ENCODE measurements around the gene RIT2. TPM values are rescaled to one million over a fixed set of nuclear protein-coding genes. Genes with fewer than 3 reads are reported as not detected.

Gene RIT2
- total and polyA plus RNA-seq, 4 experiments from 2014 or later: not detected

- H3K36me3 Mint-ChIP-seq: no peaks in the 10 kb centered on the region
- H3K4me1 Mint-ChIP-seq: no peaks in the 10 kb centered on the region
- H3K4me3 ChIP-seq (ENCODE audit: low read length in 2 of 2): no peak overlapping the region
- no peaks in the 10 kb centered on the region for H3K27me3 Mint-ChIP-seq
- no peak overlapping the region for H3K27ac Mint-ChIP-seq
- no peaks in the 10 kb centered on the region for H3K4me1 ChIP-seq (ENCODE audit: insufficient read depth, low read length)
- no peak for DNase-seq
- H3K9me3 ChIP-seq (ENCODE audit: control insufficient read depth in 1 of 2, low read length in 2 of 2): no peaks in the 10 kb centered on the region
- H3K27me3 ChIP-seq (ENCODE audit: insufficient read depth, low read length): no peaks in the 10 kb centered on the region
- no peak overlapping the region for H3K27ac ChIP-seq (ENCODE audit: low read depth, low read length)
- no peak overlapping the region for H3K4me3 Mint-ChIP-seq
- intact Hi-C loops (cut with micrococcal nuclease): no loop called here
- H3K9me3 Mint-ChIP-seq: peaks cover 2 to 22% (median 10%) of the 10 kb centered on the region in 8 donors
- ChIA-PET CTCF (ENCODE audit: partially characterized antibody) (no interaction called here), POLR2A (ENCODE audit: partially characterized antibody) (no interaction called here)
- H3K36me3 ChIP-seq (ENCODE audit: insufficient read depth, low read length): no peaks in the 10 kb centered on the region
Observed at GRCh38 chr18:43040281-43040680, 75.2 kb downstream of the RIT2 start.

- Mint-ChIP-seq H3K27me3 (no peaks in the 10 kb centered on the region), H3K9me3 (peaks cover 2 to 15% (median 9%) of the 10 kb centered on the region in 8 donors), H3K4me3 (no peak overlapping the region), H3K4me1 (no peaks in the 10 kb centered on the region), H3K27ac (no peak overlapping the region), H3K36me3 (no peaks in the 10 kb centered on the region)
- H3K4me3 ChIP-seq (ENCODE audit: low read length in 2 of 2): no peak overlapping the region
- H3K27me3 ChIP-seq (ENCODE audit: insufficient read depth, low read length): no peaks in the 10 kb centered on the region
- CTCF ChIA-PET (ENCODE audit: partially characterized antibody): no interaction called here
- no peaks in the 10 kb centered on the region for H3K9me3 ChIP-seq (ENCODE audit: control insufficient read depth in 1 of 2, low read length in 2 of 2)
- no peaks in the 10 kb centered on the region for H3K4me1 ChIP-seq (ENCODE audit: insufficient read depth, low read length)
- intact Hi-C loops (cut with micrococcal nuclease): no loop called here
- POLR2A ChIA-PET (ENCODE audit: partially characterized antibody): no interaction called here
- no peaks in the 10 kb centered on the region for H3K36me3 ChIP-seq (ENCODE audit: insufficient read depth, low read length)
- H3K27ac ChIP-seq (ENCODE audit: low read depth, low read length): no peak overlapping the region
- no peak for DNase-seq
Observed at GRCh38 chr18:43034683-43035500, 80.6 kb downstream of the RIT2 start.

- Mint-ChIP-seq H3K9me3 (peaks cover 0 to 10% (median 4%) of the 10 kb centered on the region in 8 donors), H3K36me3 (no peaks in the 10 kb centered on the region), H3K27me3 (no peaks in the 10 kb centered on the region), H3K27ac (no peak overlapping the region), H3K4me1 (no peaks in the 10 kb centered on the region), H3K4me3 (no peak overlapping the region)
- no peaks in the 10 kb centered on the region for H3K4me1 ChIP-seq (ENCODE audit: insufficient read depth, low read length)
- no peak overlapping the region for H3K4me3 ChIP-seq (ENCODE audit: low read length in 2 of 2)
- CTCF ChIA-PET (ENCODE audit: partially characterized antibody): no interaction called here
- DNase-seq: no peak
- no peak overlapping the region for H3K27ac ChIP-seq (ENCODE audit: low read depth, low read length)
- POLR2A ChIA-PET (ENCODE audit: partially characterized antibody): no interaction called here
- H3K36me3 ChIP-seq (ENCODE audit: insufficient read depth, low read length): no peaks in the 10 kb centered on the region
- intact Hi-C loops (cut with micrococcal nuclease): no loop called here
- H3K9me3 ChIP-seq (ENCODE audit: control insufficient read depth in 1 of 2, low read length in 2 of 2): no peaks in the 10 kb centered on the region
- H3K27me3 ChIP-seq (ENCODE audit: insufficient read depth, low read length): no peaks in the 10 kb centered on the region
Observed at GRCh38 chr18:43031169-43031568, 84.3 kb downstream of the RIT2 start.

- H3K27ac ChIP-seq (ENCODE audit: low read depth, low read length): no peak overlapping the region
- no peaks in the 10 kb centered on the region for H3K27me3 Mint-ChIP-seq
- ChIA-PET CTCF (ENCODE audit: partially characterized antibody) (no interaction called here), POLR2A (ENCODE audit: partially characterized antibody) (no interaction called here)
- no peak overlapping the region for H3K4me3 ChIP-seq (ENCODE audit: low read length in 2 of 2)
- no peaks in the 10 kb centered on the region for H3K36me3 Mint-ChIP-seq
- H3K27me3 ChIP-seq (ENCODE audit: insufficient read depth, low read length): no peaks in the 10 kb centered on the region
- H3K36me3 ChIP-seq (ENCODE audit: insufficient read depth, low read length): no peaks in the 10 kb centered on the region
- intact Hi-C loops (cut with micrococcal nuclease): no loop called here
- no peak overlapping the region for H3K4me3 Mint-ChIP-seq
- H3K4me1 Mint-ChIP-seq: no peaks in the 10 kb centered on the region
- DNase-seq: no peak
- no peaks in the 10 kb centered on the region for H3K4me1 ChIP-seq (ENCODE audit: insufficient read depth, low read length)
- H3K9me3 ChIP-seq (ENCODE audit: control insufficient read depth in 1 of 2, low read length in 2 of 2): no peaks in the 10 kb centered on the region
- H3K27ac Mint-ChIP-seq: no peak overlapping the region
- H3K9me3 Mint-ChIP-seq: peaks cover 0 to 5% (median 1%) of the 10 kb centered on the region in 8 donors
Observed at GRCh38 chr18:43029414-43029813, 86.1 kb downstream of the RIT2 start.

- POLR2A ChIA-PET (ENCODE audit: partially characterized antibody): no interaction called here
- H3K27me3 Mint-ChIP-seq: no peaks in the 10 kb centered on the region
Observed at GRCh38 chr18:43022874-43023273, 92.6 kb downstream of the RIT2 start.

GRCh38 chr18:43017622-43018021 is 97.9 kb downstream of the RIT2 start:
- H3K27me3 ChIP-seq (ENCODE audit: insufficient read depth, low read length): no peaks in the 10 kb centered on the region
- DNase-seq: no peak
- no peak overlapping the region for H3K27ac ChIP-seq (ENCODE audit: low read depth, low read length)
- H3K27ac Mint-ChIP-seq: no peak overlapping the region
- H3K27me3 Mint-ChIP-seq: no peaks in the 10 kb centered on the region
- H3K4me1 Mint-ChIP-seq: no peaks in the 10 kb centered on the region
- no peaks in the 10 kb centered on the region for H3K4me1 ChIP-seq (ENCODE audit: insufficient read depth, low read length)
- H3K4me3 ChIP-seq (ENCODE audit: low read length in 2 of 2): no peak overlapping the region
- ChIA-PET POLR2A (ENCODE audit: partially characterized antibody) (no interaction called here), CTCF (ENCODE audit: partially characterized antibody) (no interaction called here)
- no peaks in the 10 kb centered on the region for H3K36me3 ChIP-seq (ENCODE audit: insufficient read depth, low read length)
- intact Hi-C loops (cut with micrococcal nuclease): no loop called here
- H3K9me3 Mint-ChIP-seq: peaks cover 0 to 34% (median 14%) of the 10 kb centered on the region in 8 donors
- peaks cover 0 to 3% of the 10 kb centered on the region in 2 donors for H3K9me3 ChIP-seq (ENCODE audit: control insufficient read depth in 1 of 2, low read length in 2 of 2)
- H3K4me3 Mint-ChIP-seq: no peak overlapping the region
- H3K36me3 Mint-ChIP-seq: no peaks in the 10 kb centered on the region

More at GRCh38 chr18:43022874-43023273, 92.6 kb downstream of the RIT2 start:
- Mint-ChIP-seq H3K36me3 (no peaks in the 10 kb centered on the region), H3K9me3 (peaks cover 0 to 30% (median 10%) of the 10 kb centered on the region in 8 donors), H3K4me3 (no peak overlapping the region), H3K4me1 (no peaks in the 10 kb centered on the region), H3K27ac (no peak overlapping the region)
- Histone ChIP-seq H3K27ac (ENCODE audit: low read depth, low read length) (no peak overlapping the region), H3K4me3 (ENCODE audit: low read length in 2 of 2) (no peak overlapping the region), H3K36me3 (ENCODE audit: insufficient read depth, low read length) (no peaks in the 10 kb centered on the region), H3K9me3 (ENCODE audit: control insufficient read depth in 1 of 2, low read length in 2 of 2) (peaks cover 0 to 6% of the 10 kb centered on the region in 2 donors), H3K4me1 (ENCODE audit: insufficient read depth, low read length) (no peaks in the 10 kb centered on the region), H3K27me3 (ENCODE audit: insufficient read depth, low read length) (no peaks in the 10 kb centered on the region)
- CTCF ChIA-PET (ENCODE audit: partially characterized antibody): no interaction called here
- intact Hi-C loops (cut with micrococcal nuclease): no loop called here
- no peak for DNase-seq

- no peaks in the 10 kb centered on the region for H3K4me1 Mint-ChIP-seq
- Histone ChIP-seq H3K27ac (ENCODE audit: low read depth, low read length) (no peak overlapping the region), H3K36me3 (ENCODE audit: insufficient read depth, low read length) (no peaks in the 10 kb centered on the region), H3K4me1 (ENCODE audit: insufficient read depth, low read length) (no peaks in the 10 kb centered on the region), H3K4me3 (ENCODE audit: low read length in 2 of 2) (no peak overlapping the region), H3K9me3 (ENCODE audit: control insufficient read depth in 1 of 2, low read length in 2 of 2) (no peaks in the 10 kb centered on the region), H3K27me3 (ENCODE audit: insufficient read depth, low read length) (no peaks in the 10 kb centered on the region)
- H3K36me3 Mint-ChIP-seq: no peaks in the 10 kb centered on the region
- no peak overlapping the region for H3K27ac Mint-ChIP-seq
- H3K9me3 Mint-ChIP-seq: peaks cover 0 to 21% (median 8%) of the 10 kb centered on the region in 8 donors
- intact Hi-C loops (cut with micrococcal nuclease): no loop called here
- ChIA-PET POLR2A (ENCODE audit: partially characterized antibody) (no interaction called here), CTCF (ENCODE audit: partially characterized antibody) (no interaction called here)
- no peak overlapping the region for H3K4me3 Mint-ChIP-seq
- DNase-seq: no peak
- no peaks in the 10 kb centered on the region for H3K27me3 Mint-ChIP-seq
Observed at GRCh38 chr18:43013486-43013885, 102.0 kb downstream of the RIT2 start.
